GM12878 (cell line): ENCODE data around the gene HEATR1.

ENCODE experiments used
- BCL11A ChIP-seq: IDR thresholded peaks from 2 replicates; pipeline ENCODE4 v1.6.1; 2011; ENCODE audit warnings: low read depth, low read length
- CBX3 ChIP-seq: fragments of 200-600 bp; sonication (generic); IDR thresholded peaks from 2 replicates; pipeline ENCODE4 v1.6.1; 2016; ENCODE audit warnings: low read depth, borderline replicate concordance
- CREB1 ChIP-seq: IDR thresholded peaks from 2 replicates; pipeline ENCODE4 v1.6.1; 2012; ENCODE audit warnings: low read depth, mild to moderate bottlenecking, inconsistent platforms
- FOS ChIP-seq: IDR thresholded peaks from 3 replicates; pipeline ENCODE4 v1.6.1; 2011; ENCODE audit warnings: borderline replicate concordance; ENCODE audit not compliant: insufficient read length; ENCODE audit errors: extremely low read depth
- RCOR1 ChIP-seq: conservative IDR thresholded peaks from 2 replicates; pipeline ENCODE4 v1.6.1; 2012; ENCODE audit warnings: low read depth, low read length, improper control_type of control experiment
- ZBED1 ChIP-seq: IDR thresholded peaks from 2 replicates; pipeline ENCODE4 v1.6.1; 2016; ENCODE audit warnings: borderline replicate concordance
- ZBTB4 ChIP-seq: fragments of 450-650 bp; formaldehyde crosslinking; IDR thresholded peaks from 2 replicates; pipeline ENCODE4 v1.4.0; 2022; ENCODE audit warnings: mild to moderate bottlenecking, moderate library complexity
- TF ChIP-seq, protein P1 (sequence below), 3 experiments: IDR thresholded peaks in 2 of 3; conservative IDR thresholded peaks in 1 of 3; 2 replicates each; pipeline ENCODE4 v1.5.1; 2011; ENCODE audit warnings: low read depth in 3 of 3, low read length in 3 of 3, mild to moderate bottlenecking in 3 of 3, control low read depth in 2 of 3, moderate library complexity in 2 of 3, inconsistent platforms in 1 of 3, mixed read lengths in 1 of 3; ENCODE audit not compliant: control insufficient read depth in 2 of 3, insufficient read depth in 1 of 3; ENCODE audit errors: extremely low read depth in 1 of 3
- TF ChIP-seq, protein P2 (sequence below): IDR thresholded peaks from 2 replicates; pipeline ENCODE4 v1.6.1; 2011; ENCODE audit warnings: low read depth, mild to moderate bottlenecking, low read length, moderate library complexity, borderline replicate concordance; ENCODE audit errors: extremely low read depth

DNA sequence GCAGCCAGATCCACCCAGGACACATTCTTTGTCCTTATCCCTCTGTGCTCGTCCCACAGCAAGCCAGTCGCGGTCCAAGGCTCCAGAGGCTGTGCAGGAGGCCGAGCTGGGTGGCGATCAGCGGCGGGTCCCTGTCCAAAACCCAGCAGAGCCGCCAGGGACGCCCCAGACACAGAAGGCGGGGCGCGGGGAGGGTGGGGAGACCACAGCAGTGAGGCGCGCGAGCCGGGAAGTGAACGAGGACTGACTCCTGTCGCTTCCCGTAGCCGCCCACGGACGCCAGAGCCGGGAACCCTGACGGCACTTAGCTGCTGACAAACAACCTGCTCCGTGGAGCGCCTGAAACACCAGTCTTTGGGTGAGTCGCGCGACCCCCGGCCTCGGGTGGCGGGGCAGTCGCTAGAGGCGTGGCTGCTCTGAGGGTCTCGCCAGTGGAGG, 80.6 kb downstream of the HEATR1 start, which contains the start of gene LGALS8:
- TF ChIP-seq, protein P1, sequence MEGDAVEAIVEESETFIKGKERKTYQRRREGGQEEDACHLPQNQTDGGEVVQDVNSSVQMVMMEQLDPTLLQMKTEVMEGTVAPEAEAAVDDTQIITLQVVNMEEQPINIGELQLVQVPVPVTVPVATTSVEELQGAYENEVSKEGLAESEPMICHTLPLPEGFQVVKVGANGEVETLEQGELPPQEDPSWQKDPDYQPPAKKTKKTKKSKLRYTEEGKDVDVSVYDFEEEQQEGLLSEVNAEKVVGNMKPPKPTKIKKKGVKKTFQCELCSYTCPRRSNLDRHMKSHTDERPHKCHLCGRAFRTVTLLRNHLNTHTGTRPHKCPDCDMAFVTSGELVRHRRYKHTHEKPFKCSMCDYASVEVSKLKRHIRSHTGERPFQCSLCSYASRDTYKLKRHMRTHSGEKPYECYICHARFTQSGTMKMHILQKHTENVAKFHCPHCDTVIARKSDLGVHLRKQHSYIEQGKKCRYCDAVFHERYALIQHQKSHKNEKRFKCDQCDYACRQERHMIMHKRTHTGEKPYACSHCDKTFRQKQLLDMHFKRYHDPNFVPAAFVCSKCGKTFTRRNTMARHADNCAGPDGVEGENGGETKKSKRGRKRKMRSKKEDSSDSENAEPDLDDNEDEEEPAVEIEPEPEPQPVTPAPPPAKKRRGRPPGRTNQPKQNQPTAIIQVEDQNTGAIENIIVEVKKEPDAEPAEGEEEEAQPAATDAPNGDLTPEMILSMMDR (IDR thresholded peaks at IDR 0.05 in 2 of 3, conservative IDR thresholded peaks at IDR 0.05 in 1 of 3; ENCODE audit: control insufficient read depth in 2 of 3, extremely low read depth in 1 of 3, insufficient read depth in 1 of 3, low read depth in 3 of 3, low read length in 3 of 3) = no peak
- TF ChIP-seq, protein P2, sequence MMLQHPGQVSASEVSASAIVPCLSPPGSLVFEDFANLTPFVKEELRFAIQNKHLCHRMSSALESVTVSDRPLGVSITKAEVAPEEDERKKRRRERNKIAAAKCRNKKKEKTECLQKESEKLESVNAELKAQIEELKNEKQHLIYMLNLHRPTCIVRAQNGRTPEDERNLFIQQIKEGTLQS = no peak
- TF ChIP-seq ZBTB4 (CRISPR knock-in tag) (no peak), ZBED1 (no peak), FOS (no peak), RCOR1 (no peak), CREB1 (no peak; the same call in 1 of the 2 replicates), BCL11A (no peak), CBX3 (no peak)
